Measurements from ENCODE around the gene FAM124A.

- TF ChIP-seq EZH2phosphoT487 (IDR thresholded peaks at IDR 0.05; ENCODE audit: insufficient read depth, low read depth) (no peak), EZH2 (IDR thresholded peaks at IDR 0.05; ENCODE audit: insufficient read depth, poor library complexity, severe bottlenecking) (no peak)
These were observed 101.8 kb downstream of the FAM124A start for GRCh38 chr13:51323824-51324511.
